ENCODE results near the gene MCC.

The MCC gene

DNA sequence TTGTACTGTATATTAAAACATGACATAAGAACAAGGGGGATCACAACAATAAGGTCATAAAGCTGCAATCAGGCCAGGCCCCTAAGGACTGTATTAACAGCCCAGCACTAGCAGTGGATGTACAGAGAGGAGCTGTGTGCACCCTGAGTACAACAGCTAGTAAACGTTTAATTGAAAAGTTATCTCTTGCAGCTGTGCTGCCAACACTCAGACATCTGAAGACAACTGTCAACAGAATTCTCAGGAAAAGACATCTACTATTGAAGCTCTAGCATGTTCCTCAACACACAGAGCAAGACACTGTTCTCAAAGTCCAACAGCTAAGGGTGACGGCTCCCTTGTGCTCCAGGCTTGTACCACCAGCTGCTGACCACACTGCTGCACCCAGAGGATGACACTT is 312.1 kb downstream of the MCC start:
- Histone ChIP-seq H2BK5ac (ENCODE audit: low read depth, low read length, poor library complexity) (no peak overlapping the region), H4K8ac (ENCODE audit: low read depth, low read length) (no peak overlapping the region), H3K36me3 (ENCODE audit: control insufficient read depth in 1 of 2, insufficient read depth in 2 of 2, low read length in 2 of 2) (no peaks in the 10 kb centered on the region), H3K27me3 (ENCODE audit: insufficient read depth, low read length) (no peaks in the 10 kb centered on the region), H3K27ac (ENCODE audit: low read depth, low read length) (no peak overlapping the region), H3K9me3 (ENCODE audit: insufficient read depth, low read depth, low read length) (no peaks in the 10 kb centered on the region), H3K79me1 (ENCODE audit: low read length) (no peaks in the 10 kb centered on the region), H2BK120ac (ENCODE audit: insufficient read depth, low read length, poor library complexity) (no peak overlapping the region), H2BK12ac (ENCODE audit: low read length) (no peak overlapping the region), H3K9ac (ENCODE audit: low read length) (no peak overlapping the region), H4K12ac (ENCODE audit: low read depth, low read length) (no peak overlapping the region), H4K91ac (ENCODE audit: low read depth, low read length) (no peak overlapping the region), H3K4me3 (ENCODE audit: low read depth, low read length) (no peak overlapping the region), H3K4ac (ENCODE audit: low read depth, low read length) (no peak overlapping the region), H3K18ac (ENCODE audit: low read length) (no peak overlapping the region), H3K4me2 (ENCODE audit: low read length) (no peak overlapping the region), H3K79me2 (ENCODE audit: control insufficient read depth, insufficient read depth, low read length, poor library complexity) (no peaks in the 10 kb centered on the region), H2AK5ac (ENCODE audit: low read length) (no peak overlapping the region), H2AFZ (ENCODE audit: insufficient read depth, low read length, poor library complexity) (peak overlapping the region; percentile 1), H3K4me1 (ENCODE audit: control insufficient read depth in 1 of 2, insufficient read depth in 2 of 2, low read length in 2 of 2) (peaks cover 0 to 3% of the 10 kb centered on the region in 2 experiments), H3K23ac (ENCODE audit: low read length) (no peak overlapping the region), H3K14ac (ENCODE audit: low read length) (no peak overlapping the region)
- DNase-seq: no peak
- no CpG with 5 or more reads among the region's 2 CpGs for WGBS (ENCODE audit: extremely low coverage, insufficient coverage, insufficient read length)

DNA sequence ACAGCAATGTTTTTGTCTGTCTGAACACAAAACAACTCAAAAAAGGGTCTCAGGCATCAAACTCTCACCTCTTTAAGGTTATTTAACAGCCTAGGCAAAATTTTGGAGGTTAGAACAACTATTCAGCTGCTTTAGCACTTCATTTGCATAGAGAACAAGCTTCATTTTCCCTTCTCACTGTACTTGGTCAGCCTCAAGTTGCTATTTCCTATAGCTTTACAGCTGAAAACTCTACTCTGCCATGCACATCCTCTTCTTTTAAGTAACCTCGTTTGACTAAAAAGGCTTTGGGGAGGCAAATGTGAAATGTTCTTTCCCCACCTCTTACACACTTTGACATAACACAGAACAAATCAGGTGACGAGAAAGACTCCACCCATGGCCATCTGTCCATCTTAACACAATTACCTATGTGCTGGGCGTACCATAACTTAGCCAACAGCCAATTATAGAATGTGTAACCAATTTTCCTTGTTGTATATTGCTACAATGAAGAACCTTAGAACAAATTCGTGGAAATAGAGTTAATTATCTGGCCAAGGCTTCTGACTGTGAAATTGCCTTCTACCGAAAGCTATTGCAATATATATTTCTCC is 315.9 kb downstream of the MCC start:
- Histone ChIP-seq H3K4me3 (ENCODE audit: low read depth, low read length) (no peak overlapping the region), H3K79me1 (ENCODE audit: low read length) (no peaks in the 10 kb centered on the region)

DNA sequence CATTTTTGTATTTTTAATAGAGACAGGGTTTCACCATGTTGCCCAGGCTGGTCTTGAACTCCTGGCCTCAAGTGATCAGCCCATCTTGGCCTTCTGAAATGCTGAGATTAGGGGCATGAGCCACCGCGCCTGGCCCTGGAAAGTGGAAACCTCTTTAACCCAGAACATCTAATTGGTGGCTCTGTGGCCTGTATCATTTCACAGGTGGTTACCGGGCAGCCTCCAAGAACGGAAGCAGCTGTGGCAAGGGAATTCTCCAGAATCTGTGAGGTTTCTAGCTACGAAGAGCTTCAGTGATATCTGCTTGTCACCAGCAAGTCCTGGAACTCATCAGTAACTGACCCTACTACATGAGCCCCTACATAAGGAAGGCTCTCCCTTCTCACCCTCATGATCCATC is 316.7 kb downstream of the MCC start:
- no peak overlapping the region for H3K27ac ChIP-seq (ENCODE audit: low read depth, low read length)
- no peak overlapping the region for H2BK5ac ChIP-seq (ENCODE audit: low read depth, low read length, poor library complexity)
- no peak overlapping the region for H4K91ac ChIP-seq (ENCODE audit: low read depth, low read length)
- H3K4me3 ChIP-seq (ENCODE audit: low read depth, low read length): no peak overlapping the region
- no CpG with 5 or more reads among the region's 5 CpGs for WGBS (ENCODE audit: extremely low coverage, insufficient coverage, insufficient read length)
- no peak overlapping the region for H4K8ac ChIP-seq (ENCODE audit: low read depth, low read length)
- H2AK5ac ChIP-seq (ENCODE audit: low read length): no peak overlapping the region
- H3K79me1 ChIP-seq (ENCODE audit: low read length): no peaks in the 10 kb centered on the region
- H3K79me2 ChIP-seq (ENCODE audit: control insufficient read depth, insufficient read depth, low read length, poor library complexity): no peaks in the 10 kb centered on the region
- H3K9me3 ChIP-seq (ENCODE audit: insufficient read depth, low read depth, low read length): no peaks in the 10 kb centered on the region
- H3K36me3 ChIP-seq (ENCODE audit: control insufficient read depth in 1 of 2, insufficient read depth in 2 of 2, low read length in 2 of 2): no peaks in the 10 kb centered on the region
- H3K4me1 ChIP-seq (ENCODE audit: control insufficient read depth in 1 of 2, insufficient read depth in 2 of 2, low read length in 2 of 2): peaks cover 0 to 4% of the 10 kb centered on the region in 2 experiments
- no peak overlapping the region for H2BK12ac ChIP-seq (ENCODE audit: low read length)
- no peak overlapping the region for H3K4me2 ChIP-seq (ENCODE audit: low read length)
- no peak overlapping the region for H4K12ac ChIP-seq (ENCODE audit: low read depth, low read length)
- no peak for DNase-seq
- no peaks in the 10 kb centered on the region for H3K27me3 ChIP-seq (ENCODE audit: insufficient read depth, low read length)
- H2AFZ ChIP-seq (ENCODE audit: insufficient read depth, low read length, poor library complexity): no peak overlapping the region
- H3K4ac ChIP-seq (ENCODE audit: low read depth, low read length): no peak overlapping the region
- H3K9ac ChIP-seq (ENCODE audit: low read length): no peak overlapping the region
- H2BK120ac ChIP-seq (ENCODE audit: insufficient read depth, low read length, poor library complexity): no peak overlapping the region
- H3K14ac ChIP-seq (ENCODE audit: low read length): no peak overlapping the region
- no peak overlapping the region for H3K18ac ChIP-seq (ENCODE audit: low read length)
- no peak overlapping the region for H3K23ac ChIP-seq (ENCODE audit: low read length)

More for the DNA sequence above, 315.9 kb downstream of the MCC start:
- Histone ChIP-seq H3K79me2 (ENCODE audit: control insufficient read depth, insufficient read depth, low read length, poor library complexity) (no peaks in the 10 kb centered on the region), H3K4me2 (ENCODE audit: low read length) (no peak overlapping the region), H3K9ac (ENCODE audit: low read length) (no peak overlapping the region), H2AFZ (ENCODE audit: insufficient read depth, low read length, poor library complexity) (no peak overlapping the region), H2BK12ac (ENCODE audit: low read length) (no peak overlapping the region), H3K36me3 (ENCODE audit: control insufficient read depth in 1 of 2, insufficient read depth in 2 of 2, low read length in 2 of 2) (no peaks in the 10 kb centered on the region), H2BK5ac (ENCODE audit: low read depth, low read length, poor library complexity) (no peak overlapping the region), H4K8ac (ENCODE audit: low read depth, low read length) (no peak overlapping the region), H2AK5ac (ENCODE audit: low read length) (no peak overlapping the region), H3K4me1 (ENCODE audit: control insufficient read depth in 1 of 2, insufficient read depth in 2 of 2, low read length in 2 of 2) (peaks cover 0 to 4% of the 10 kb centered on the region in 2 experiments), H3K27ac (ENCODE audit: low read depth, low read length) (no peak overlapping the region), H3K9me3 (ENCODE audit: insufficient read depth, low read depth, low read length) (no peaks in the 10 kb centered on the region), H3K18ac (ENCODE audit: low read length) (no peak overlapping the region), H3K4ac (ENCODE audit: low read depth, low read length) (no peak overlapping the region), H4K12ac (ENCODE audit: low read depth, low read length) (no peak overlapping the region), H3K27me3 (ENCODE audit: insufficient read depth, low read length) (no peaks in the 10 kb centered on the region), H3K14ac (ENCODE audit: low read length) (no peak overlapping the region), H4K91ac (ENCODE audit: low read depth, low read length) (no peak overlapping the region), H2BK120ac (ENCODE audit: insufficient read depth, low read length, poor library complexity) (no peak overlapping the region), H3K23ac (ENCODE audit: low read length) (no peak overlapping the region)
- WGBS (ENCODE audit: extremely low coverage, insufficient coverage, insufficient read length): no CpG with 5 or more reads among the region's 5 CpGs
- DNase-seq: no peak

GRCh38 chr5:113170707-113171106 is 317.5 kb downstream of the MCC start:
- Histone ChIP-seq H4K12ac (ENCODE audit: low read depth, low read length) (no peak overlapping the region), H3K23ac (ENCODE audit: low read length) (no peak overlapping the region), H3K4me1 (ENCODE audit: control insufficient read depth in 1 of 2, insufficient read depth in 2 of 2, low read length in 2 of 2) (peaks cover 0 to 4% of the 10 kb centered on the region in 2 experiments), H4K8ac (ENCODE audit: low read depth, low read length) (no peak overlapping the region), H2BK120ac (ENCODE audit: insufficient read depth, low read length, poor library complexity) (no peak overlapping the region), H3K9ac (ENCODE audit: low read length) (no peak overlapping the region), H3K4me3 (ENCODE audit: low read depth, low read length) (no peak overlapping the region), H3K4me2 (ENCODE audit: low read length) (no peak overlapping the region), H3K4ac (ENCODE audit: low read depth, low read length) (no peak overlapping the region), H3K18ac (ENCODE audit: low read length) (no peak overlapping the region), H2AFZ (ENCODE audit: insufficient read depth, low read length, poor library complexity) (no peak overlapping the region), H3K9me3 (ENCODE audit: insufficient read depth, low read depth, low read length) (no peaks in the 10 kb centered on the region), H3K79me2 (ENCODE audit: control insufficient read depth, insufficient read depth, low read length, poor library complexity) (no peaks in the 10 kb centered on the region), H3K14ac (ENCODE audit: low read length) (no peak overlapping the region), H2BK12ac (ENCODE audit: low read length) (no peak overlapping the region), H2AK5ac (ENCODE audit: low read length) (no peak overlapping the region), H3K27ac (ENCODE audit: low read depth, low read length) (no peak overlapping the region), H3K27me3 (ENCODE audit: insufficient read depth, low read length) (no peaks in the 10 kb centered on the region), H3K79me1 (ENCODE audit: low read length) (no peaks in the 10 kb centered on the region), H3K36me3 (ENCODE audit: control insufficient read depth in 1 of 2, insufficient read depth in 2 of 2, low read length in 2 of 2) (no peaks in the 10 kb centered on the region), H4K91ac (ENCODE audit: low read depth, low read length) (no peak overlapping the region), H2BK5ac (ENCODE audit: low read depth, low read length, poor library complexity) (no peak overlapping the region)
- DNase-seq: no peak
- WGBS (ENCODE audit: extremely low coverage, insufficient coverage, insufficient read length): no CpG with 5 or more reads among the region's 4 CpGs
